NCI-H345 treated with DMSO at 0.1 percent for 48 hours (cell line): ENCODE data around the gene MED1.
"Not testable (repeated sequence)": the region's sequence is repeated elsewhere in the genome, so short reads cannot be mapped to it uniquely, and the experiment has no call there.

ENCODE experiments used
- DNase-seq: peaks from one replicate; lab custom pipeline; 2025; ENCODE audit not compliant: unreplicated experiment; lab: John Stamatoyannopoulos, UW

Gene MED1

DNA sequence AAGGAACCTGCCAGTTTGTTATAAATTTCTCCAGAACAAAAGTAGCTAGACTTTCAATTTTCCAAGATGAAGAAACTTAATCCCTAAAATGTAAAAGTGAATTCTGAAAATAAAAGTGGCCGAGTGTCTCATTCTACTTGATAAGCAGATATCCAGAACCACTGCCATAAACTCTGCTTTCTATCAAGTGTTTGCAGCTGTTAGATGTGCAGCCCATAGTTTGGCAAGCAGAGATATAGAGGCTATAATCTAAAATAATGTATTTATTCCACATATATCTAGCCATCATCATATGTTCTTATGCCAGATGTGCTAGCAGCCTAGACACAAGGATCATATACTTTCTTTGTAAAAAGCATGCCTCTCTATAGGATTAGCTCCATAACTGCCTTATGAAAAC, 34.9 kb downstream of the MED1 start:
- DNase-seq, result no peak

DNA sequence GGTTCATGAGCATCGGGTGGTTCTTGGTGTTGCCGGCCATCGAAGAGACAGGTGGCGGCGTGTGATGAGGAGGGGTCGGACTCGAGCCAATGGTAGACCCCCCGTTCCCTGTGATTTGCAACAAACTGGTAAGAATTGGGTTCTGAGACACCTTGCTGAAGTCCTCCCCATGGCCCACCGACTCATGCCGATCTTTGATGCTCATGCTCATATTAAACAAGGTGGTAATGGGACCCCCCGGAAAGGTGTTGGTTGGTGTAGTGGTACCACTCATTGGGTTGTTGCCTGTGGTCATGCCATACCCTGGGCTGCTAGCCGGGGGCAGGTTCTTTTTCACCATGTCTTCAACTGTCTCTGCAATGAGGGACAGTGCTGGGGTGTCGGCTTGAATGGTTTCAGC, 40.8 kb downstream of the MED1 start:
- no peak for DNase-seq

DNA sequence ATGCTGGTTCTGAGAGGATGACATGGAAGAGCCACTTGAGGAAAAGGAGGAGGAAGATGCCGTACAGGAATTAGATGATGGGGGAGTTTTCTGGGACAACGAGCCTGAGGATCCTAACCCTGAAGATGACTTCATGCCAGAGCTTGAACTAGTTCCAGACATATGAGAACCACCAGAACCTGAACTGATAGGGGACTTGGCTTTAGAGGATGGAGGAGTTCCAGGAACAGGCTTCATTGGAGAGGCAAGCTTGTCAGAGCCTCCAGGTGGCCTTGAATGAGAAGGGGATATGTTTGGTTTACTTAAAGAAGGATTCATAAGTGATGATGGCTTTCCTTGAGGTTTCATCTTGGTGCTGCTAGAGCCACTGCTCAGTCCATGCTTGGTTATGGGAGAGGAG, 42.7 kb downstream of the MED1 start:
- no peak for DNase-seq

DNA sequence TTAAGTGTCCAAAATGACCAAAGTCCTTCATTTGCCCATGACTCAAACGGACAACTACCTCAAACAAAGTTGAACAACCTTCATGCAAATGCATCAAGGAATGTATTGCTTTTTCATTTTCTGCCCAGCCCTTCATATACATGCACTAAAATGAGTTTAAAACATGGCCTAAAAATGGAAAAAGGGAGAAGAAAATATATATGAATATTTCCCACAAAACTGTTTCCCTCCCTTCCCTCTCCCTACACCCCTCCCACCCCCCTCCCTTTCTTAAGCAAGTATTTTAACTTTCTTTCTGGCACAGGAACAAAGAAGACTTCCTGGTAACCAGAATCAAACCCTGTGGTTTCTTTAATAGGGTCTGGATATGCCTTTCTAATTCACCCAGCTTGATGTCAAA, 44.1 kb downstream of the MED1 start:
- no peak for DNase-seq

DNA sequence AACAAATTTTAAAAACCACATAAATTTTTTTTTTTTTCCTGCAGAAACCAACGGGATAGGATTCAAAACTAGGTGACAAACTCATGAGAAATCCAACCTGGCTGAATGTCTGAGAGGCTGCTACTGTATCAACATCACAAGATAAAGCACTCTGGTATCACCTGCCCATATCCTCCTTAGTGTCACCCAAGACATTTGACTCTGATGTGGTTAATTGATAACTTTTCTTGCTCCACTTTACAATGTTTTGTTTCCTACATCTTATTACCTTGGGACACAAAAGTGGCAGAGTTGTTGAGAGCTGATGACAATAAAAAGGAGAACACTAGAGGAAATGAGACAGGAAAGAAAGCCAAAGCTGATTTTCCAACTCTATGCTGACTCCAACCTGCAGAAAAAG, 45.6 kb downstream of the MED1 start:
- DNase-seq, result no peak

DNA sequence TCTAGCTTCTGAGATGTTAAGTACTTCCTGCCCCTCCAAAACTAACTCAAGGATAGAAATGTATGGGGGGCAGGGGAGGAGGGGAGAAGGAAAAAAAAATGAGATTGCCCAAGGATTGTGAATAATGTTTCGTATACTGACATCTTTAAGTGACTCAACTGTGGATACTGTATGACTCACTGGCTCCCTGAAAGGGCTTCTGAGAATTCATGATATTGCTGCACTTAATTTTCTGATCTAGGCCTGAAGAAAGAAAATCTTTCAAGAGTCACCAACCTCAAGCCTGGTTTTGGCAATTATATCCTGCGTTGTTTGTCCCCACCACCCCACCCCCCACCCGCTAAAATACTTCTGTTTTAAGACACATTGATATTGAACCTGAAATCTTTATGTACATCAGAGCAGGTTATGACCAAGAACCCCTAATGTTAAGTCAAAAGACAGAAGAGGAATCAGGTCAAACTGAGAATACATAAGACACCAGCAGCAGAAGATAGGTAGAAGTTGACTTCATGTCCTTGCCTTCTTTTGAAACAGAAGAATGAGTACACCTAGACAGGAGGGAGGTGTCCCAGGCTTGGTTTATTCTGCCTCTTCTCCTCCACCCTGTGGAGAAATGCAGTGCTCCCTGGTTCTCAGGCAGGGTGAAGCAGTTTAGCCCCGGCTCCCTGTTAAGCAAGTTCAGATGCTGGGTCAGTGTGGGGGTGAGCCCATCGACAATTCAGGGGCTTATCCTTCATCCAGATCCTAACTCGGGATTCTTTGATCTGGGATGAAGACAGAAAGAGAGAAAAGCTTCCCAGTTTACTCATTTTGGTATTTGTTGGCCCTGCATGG, 46.3 kb downstream of the MED1 start:
- DNase-seq, result no peak

DNA sequence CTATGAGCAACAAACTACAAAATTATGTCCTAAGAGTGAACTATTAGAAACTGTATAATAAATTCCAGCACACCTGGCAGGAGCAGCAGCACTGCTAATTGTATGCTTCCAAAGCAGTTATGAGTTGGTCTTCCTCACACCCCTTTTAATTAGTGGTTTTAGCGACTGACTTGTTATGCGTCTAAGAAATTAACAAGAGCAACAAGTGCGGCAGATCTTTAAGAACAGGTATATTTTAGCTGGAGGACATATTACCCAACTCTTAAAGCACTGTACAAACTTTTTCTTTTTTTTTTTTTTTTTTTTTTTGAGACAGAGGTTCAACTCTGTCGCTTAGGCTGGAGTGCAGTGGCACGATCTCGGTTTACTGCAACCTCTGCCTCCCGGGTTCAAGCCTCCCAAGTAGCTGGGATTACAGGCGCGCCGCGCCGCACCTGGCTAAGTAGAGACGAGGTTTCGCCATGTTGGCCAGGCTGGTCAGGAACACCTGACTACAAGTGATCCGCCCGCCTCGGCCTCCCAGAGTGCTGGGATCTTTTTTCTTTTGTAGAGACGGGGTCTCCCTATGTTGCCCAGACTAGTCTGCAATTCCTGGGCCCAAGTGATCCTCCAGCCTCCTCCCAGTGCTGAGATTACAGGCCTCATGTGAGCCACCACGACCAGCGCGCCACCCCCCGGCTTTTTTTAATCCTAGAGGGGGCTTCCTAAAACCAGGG, 48.0 kb downstream of the MED1 start:
- no peak for DNase-seq

DNA sequence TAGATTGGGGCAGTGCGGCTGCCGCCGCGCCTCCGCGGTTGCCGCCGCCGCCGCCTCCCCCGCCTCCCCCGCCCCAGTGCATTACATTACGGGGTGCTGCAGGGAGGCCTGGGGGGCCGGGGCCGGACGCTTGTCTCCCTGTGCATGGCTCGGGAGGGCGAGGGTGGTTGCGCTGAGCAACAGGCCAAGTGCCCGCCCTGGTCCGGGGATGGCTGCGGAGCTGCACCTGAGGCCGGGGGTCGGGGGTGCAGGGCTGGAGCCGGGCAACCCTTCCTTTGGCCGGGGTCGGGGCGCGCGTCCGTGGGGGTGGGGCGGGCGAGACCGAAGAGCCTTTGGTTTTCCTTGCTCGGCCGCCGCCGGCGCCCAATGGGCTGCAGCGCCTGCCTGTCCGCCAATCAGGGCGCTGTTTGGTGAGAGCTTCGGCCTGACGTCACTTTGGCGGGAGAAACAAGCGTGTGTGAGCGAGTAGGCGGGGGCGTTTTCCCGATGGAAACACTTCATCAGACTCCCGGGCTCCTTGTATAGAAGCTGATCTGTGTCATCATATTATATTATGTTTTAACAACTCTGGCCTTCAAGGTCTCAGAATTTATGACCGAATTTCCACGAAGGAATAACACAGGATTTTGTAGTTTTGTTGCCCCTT, 48.7 kb downstream of the MED1 start:
- DNase-seq, result peak; percentile 88

DNA sequence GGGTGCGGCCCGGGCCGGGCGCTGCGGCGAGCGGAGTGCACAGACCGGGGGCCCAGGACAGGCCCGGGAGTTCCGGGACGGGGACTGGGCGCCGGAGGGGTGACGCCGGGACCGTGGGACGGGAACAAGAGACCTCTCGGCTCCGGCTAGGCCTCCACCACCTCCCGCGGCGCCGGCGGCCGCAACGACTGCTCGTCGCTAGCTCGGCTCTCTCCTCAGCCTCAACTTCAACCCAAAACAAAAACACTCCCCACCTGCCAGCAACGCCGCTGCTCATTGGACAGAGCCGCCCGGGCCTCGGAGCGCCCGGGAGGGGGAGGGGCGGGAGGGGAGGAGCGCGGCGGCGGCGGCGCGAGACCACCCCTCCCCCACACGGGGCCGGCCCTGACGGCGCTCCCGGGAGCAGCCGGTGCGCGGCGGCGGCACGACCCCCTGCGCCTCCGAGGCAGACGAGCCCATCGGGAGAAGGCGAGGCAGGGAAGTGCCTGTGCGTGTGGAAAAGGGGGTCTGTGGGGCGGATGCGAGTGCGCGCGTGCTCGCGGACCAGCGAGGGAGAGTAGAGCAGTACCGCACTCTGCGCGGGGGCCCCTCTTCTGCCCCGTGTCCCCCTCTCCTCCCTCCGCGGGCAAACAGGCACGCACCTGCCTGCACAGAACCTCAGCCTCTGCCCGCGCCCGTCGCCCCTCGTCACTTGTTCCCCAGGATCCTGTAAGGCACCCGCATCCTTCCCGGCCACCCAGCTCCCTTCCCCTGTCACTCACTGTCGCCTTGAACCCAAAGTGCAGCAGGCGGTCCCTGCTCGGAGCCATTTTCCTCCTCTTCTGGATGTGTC, 49.4 kb downstream of the MED1 start, which contains the start of gene FBXL20:
TSS of gene FBXL20 (minus strand) at position 215 of the 832 bp plus-strand sequence. CDS start 224 bp downstream, outside the sequence.
- peak; percentile 42 for DNase-seq

DNA sequence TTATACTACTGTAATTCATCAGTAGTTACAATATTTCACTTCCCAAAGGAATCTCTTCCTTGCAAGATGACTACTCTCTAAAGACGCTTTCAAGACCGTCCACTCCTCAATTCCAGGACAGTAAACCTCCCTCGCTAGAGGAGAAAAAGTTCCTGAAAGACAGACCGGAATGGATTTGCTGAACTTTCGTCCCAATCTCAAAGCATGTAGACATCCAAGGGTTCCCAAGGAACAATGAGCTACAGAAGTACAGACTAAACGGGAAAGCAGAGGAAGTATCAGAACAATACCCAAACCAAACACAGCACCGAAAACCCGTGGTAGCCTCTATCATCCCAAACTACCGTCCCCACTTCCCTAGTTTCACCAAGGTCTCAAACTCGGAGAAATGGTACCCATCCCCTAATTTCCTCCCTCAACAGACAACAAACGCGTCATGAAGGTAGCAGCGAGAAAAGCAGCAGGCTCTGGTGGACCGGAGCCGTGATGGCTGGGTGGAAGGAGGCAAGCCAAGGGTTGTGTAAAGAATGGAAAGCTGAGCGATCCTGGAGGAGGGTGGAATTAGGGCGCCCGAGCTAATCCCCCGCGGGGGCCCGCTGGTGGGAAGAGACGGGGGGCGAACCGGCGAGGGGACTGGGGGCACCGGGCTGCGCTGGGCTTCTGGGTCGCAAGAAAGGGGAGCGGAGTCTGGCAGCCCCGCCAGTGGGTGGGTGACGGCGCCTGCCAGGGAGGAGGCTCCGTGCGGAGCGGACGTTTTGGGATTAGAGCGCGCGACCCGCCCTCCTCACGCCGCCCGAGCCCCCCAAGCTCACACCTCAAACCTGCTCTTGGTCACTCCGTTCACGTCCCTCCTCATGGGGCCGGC, 50.3 kb downstream of the MED1 start:
- no peak for DNase-seq

DNA sequence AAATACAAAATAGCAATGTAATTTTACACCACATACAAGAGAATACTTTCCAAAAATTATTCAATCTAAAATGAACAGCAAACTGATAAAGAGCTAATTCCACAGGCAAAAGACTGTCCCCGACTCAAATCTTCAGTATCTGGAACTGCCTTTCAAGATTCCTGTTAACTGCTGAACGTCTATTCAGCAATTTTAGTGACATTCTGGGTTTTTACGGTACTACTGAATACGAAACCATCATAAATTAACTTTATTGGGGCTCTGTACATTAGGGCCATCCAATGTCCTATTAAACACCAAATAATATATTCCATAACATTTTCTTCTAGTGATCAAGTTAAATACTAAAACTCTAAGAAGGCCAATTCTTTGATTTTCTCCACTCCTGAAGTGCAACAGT, 51.3 kb downstream of the MED1 start:
- no peak for DNase-seq

DNA sequence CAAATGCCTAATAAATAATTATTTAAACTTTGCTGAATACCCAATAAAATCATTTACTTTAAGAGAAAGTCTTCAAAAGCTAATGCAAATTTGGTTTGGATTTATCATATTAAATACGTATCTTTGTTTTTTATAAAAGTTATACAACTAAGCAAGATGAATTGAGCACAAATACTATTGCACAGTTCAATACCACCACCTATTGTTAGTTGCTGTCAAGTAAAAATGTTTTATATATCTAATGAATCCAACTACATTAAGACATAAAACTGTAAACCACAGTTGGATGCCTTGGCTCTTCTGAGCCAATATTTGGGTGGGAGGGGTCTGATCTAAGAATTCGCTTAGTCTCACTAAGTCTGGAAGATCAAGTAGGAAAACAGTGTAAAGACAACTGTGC, 57.3 kb downstream of the MED1 start:
- no peak for DNase-seq

DNA sequence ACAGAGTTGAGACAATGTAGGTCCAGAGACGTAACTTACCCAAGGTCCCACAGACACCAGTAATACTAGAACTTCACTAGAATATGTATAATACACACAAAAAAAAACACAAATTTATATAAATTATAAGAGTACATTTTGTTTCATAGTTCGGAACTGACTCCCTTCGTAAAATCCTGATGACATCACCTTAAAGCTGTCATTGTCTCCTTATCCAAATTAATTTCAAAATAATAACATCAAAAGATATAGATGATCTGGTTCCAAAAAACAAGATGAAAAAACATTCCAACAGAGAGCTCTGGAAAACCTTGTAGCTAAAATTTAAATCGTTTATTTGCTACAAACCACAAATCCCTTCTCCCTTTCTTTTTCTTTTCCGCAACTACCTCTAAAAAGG, 59.6 kb downstream of the MED1 start:
- DNase-seq, result no peak

DNA sequence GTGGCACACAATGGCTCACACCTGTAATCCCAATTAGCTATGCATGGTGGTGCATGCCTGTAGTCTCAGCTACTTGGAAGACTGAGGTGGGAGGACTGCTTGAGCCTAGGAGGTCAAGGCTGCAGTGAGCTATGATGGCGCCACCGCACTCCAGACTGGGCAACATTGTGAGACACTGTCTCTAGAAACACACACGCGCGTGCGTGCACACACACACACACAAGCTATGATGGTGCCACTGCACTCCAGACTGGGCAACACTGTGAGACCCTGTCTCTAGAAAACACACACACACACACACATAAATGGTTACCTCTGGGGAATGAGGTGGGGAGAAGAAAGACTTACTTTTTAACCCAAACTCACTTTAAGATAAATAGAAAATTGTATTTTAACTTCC, 66.0 kb downstream of the MED1 start:
- DNase-seq, result no peak

DNA sequence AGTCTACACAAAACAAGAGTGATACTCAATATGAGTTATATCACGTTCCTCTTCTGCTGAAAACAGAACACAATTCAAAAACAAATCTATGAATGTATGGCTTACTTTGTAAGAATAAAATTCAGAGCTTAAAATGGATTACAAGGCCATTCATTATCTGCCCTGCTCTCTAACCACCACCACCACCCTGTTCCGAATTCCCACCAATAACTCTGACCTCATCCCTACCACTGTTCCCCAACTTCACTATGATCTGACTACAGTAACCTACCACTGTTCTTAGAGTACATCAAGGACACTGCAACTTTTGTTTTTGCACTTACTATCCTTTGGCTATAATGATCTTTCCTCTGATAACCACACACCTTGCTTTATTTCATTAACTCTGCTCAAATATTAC, 70.9 kb downstream of the MED1 start:
- no peak for DNase-seq

DNA sequence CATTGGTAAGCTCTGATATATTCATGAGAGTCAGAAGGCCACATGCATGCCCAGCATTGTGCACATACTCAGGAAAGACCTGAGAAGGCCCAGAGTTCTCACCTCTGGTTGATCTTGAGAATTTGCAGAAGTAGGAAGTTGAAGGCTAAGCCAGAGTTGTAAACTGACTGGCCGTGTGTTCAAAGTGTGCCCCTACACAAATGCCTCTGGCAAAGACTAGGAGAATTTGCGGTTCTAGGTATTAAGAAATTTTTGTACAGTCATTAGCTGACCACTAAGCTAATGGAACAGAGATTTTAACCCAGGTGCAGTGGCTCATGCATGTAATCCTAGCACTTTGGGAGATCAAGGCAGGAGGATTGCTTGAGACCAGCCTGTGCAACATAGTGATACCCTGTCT, 74.6 kb downstream of the MED1 start:
- no peak for DNase-seq

DNA sequence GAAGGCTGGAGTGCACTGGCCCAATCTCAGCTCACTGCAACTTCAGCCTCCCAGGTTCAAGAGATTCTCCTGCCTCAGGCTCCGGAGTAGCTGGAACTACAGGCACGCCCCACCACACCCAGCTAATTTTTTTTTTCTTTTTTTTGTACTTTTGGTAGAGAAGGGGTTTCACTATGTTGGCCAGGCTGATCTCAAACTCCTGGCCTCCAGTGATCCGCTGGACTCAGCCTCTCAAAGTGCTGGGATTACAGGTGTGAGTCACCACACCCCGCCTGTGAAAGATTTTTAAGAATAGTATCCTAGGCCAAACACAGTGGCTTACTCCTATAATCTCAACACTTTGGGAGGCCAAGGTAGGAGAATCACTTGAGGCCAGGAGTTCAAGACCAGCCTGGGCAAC, 83.3 kb downstream of the MED1 start:
- DNase-seq, result not testable (repeated sequence)

DNA sequence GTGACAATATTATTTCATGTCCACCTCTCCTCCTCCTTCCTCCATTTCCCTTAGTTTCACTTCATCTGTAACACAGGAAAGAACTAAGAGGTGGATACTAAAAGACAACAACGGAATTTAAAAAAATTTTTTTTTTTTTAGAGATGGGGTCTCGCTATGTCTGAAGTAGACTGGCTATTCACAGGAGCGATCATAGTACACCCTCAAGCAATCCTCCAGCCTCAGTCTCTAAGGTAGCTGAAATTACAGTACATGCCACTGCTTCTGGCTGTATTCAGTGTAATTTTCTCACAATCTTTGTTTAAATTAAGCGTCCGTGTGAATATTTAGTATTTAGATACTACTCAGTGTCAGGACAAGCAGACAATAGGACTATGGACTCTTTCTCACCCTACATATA, 85.2 kb downstream of the MED1 start:
- no peak for DNase-seq

DNA sequence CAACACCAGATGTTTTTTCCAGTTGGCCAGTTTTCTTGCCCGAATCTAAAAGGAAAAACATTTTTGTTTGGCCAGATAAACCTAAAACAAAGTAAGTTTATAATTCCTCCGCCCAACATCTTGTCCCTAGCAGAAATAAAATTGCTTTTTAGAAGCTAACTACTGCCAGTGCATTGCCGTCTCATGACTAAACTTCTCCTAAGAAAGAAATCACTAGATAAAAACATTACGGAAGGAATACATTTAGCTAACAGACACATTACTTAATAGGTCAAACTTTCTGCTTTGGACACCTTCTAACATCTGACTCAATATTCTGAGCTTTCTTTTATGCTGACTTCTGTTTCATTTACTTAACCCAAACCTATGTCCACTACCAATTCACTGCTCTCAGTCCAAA, 85.8 kb downstream of the MED1 start:
- DNase-seq, result no peak
